ENCODE measurements around the gene CTNNB1. TPM values are rescaled to one million over a fixed set of nuclear protein-coding genes. Genes with fewer than 3 reads are reported as not detected.
A peak's percentile ranks its signal among the peaks of the same experiment; 100 is the strongest.

Gene CTNNB1
- total and polyA plus RNA-seq, 2 of the 13 experiments (the other 11 are each of a cell fraction or from before 2014, with no cell fraction given), result 398 to 489 TPM

- TF ChIP-seq, protein P1, sequence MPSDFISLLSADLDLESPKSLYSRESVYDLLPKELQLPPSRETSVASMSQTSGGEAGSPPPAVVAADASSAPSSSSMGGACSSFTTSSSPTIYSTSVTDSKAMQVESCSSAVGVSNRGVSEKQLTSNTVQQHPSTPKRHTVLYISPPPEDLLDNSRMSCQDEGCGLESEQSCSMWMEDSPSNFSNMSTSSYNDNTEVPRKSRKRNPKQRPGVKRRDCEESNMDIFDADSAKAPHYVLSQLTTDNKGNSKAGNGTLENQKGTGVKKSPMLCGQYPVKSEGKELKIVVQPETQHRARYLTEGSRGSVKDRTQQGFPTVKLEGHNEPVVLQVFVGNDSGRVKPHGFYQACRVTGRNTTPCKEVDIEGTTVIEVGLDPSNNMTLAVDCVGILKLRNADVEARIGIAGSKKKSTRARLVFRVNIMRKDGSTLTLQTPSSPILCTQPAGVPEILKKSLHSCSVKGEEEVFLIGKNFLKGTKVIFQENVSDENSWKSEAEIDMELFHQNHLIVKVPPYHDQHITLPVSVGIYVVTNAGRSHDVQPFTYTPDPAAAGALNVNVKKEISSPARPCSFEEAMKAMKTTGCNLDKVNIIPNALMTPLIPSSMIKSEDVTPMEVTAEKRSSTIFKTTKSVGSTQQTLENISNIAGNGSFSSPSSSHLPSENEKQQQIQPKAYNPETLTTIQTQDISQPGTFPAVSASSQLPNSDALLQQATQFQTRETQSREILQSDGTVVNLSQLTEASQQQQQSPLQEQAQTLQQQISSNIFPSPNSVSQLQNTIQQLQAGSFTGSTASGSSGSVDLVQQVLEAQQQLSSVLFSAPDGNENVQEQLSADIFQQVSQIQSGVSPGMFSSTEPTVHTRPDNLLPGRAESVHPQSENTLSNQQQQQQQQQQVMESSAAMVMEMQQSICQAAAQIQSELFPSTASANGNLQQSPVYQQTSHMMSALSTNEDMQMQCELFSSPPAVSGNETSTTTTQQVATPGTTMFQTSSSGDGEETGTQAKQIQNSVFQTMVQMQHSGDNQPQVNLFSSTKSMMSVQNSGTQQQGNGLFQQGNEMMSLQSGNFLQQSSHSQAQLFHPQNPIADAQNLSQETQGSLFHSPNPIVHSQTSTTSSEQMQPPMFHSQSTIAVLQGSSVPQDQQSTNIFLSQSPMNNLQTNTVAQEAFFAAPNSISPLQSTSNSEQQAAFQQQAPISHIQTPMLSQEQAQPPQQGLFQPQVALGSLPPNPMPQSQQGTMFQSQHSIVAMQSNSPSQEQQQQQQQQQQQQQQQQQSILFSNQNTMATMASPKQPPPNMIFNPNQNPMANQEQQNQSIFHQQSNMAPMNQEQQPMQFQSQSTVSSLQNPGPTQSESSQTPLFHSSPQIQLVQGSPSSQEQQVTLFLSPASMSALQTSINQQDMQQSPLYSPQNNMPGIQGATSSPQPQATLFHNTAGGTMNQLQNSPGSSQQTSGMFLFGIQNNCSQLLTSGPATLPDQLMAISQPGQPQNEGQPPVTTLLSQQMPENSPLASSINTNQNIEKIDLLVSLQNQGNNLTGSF (CRISPR knock-in tag; IDR thresholded peaks at IDR 0.05), result peak; percentile 86; the same call in 1 of the 2 replicates
- TF ChIP-seq HNRNPL (IDR thresholded peaks at IDR 0.05; ENCODE audit: low read depth, low read length), result no peak
- TF ChIP-seq JUN (CRISPR knock-in tag; IDR thresholded peaks at IDR 0.05), result peak; percentile 74; the same call in 1 of the 2 replicates
- TF ChIP-seq, protein P2, sequence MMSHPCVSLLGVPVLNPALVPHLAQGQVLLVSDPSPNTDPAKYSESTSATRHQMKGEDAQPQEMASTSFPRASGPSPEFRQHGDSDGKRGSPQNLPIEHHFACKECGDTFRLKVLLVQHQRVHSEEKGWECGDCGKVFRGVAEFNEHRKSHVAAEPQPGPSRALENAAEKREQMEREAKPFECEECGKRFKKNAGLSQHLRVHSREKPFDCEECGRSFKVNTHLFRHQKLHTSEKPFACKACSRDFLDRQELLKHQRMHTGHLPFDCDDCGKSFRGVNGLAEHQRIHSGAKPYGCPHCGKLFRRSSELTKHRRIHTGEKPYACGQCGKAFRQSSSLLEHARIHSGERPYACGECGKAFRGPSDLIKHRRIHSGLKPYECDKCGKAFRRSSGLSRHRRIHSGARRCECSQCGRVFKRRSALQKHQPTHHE (CRISPR knock-in tag; IDR thresholded peaks at IDR 0.05; ENCODE audit: borderline replicate concordance), result no peak
- peak; percentile 53; the same call in 1 of the 2 replicates for TF ChIP-seq ZNF720 (CRISPR knock-in tag; IDR thresholded peaks at IDR 0.05)
- TF ChIP-seq ZFP1 (CRISPR knock-in tag; IDR thresholded peaks at IDR 0.05), result peak; percentile 91
- TF ChIP-seq SALL1 (CRISPR knock-in tag; IDR thresholded peaks at IDR 0.05), result peak; percentile 96
- TF ChIP-seq STAT6 (CRISPR knock-in tag; IDR thresholded peaks at IDR 0.05; ENCODE audit: borderline replicate concordance), result no peak
- TF ChIP-seq SNAPC2 (CRISPR knock-in tag; IDR thresholded peaks at IDR 0.05), result no peak
- TF ChIP-seq, protein P3, sequence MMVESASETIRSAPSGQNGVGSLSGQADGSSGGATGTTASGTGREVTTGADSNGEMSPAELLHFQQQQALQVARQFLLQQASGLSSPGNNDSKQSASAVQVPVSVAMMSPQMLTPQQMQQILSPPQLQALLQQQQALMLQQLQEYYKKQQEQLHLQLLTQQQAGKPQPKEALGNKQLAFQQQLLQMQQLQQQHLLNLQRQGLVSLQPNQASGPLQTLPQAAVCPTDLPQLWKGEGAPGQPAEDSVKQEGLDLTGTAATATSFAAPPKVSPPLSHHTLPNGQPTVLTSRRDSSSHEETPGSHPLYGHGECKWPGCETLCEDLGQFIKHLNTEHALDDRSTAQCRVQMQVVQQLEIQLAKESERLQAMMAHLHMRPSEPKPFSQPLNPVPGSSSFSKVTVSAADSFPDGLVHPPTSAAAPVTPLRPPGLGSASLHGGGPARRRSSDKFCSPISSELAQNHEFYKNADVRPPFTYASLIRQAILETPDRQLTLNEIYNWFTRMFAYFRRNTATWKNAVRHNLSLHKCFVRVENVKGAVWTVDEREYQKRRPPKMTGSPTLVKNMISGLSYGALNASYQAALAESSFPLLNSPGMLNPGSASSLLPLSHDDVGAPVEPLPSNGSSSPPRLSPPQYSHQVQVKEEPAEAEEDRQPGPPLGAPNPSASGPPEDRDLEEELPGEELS (CRISPR knock-in tag; IDR thresholded peaks at IDR 0.05), result peak; percentile 69; the same call in 1 of the 2 replicates
- TF ChIP-seq ZFP37 (CRISPR knock-in tag; IDR thresholded peaks at IDR 0.05; ENCODE audit: borderline replicate concordance), result peak; percentile 81; the same call in 1 of the 2 replicates
- no peak for TF ChIP-seq ZNF17 (CRISPR knock-in tag; IDR thresholded peaks at IDR 0.05)
- peak; percentile 86; the same call in 1 of the 2 replicates for TF ChIP-seq ZNF138 (CRISPR knock-in tag; IDR thresholded peaks at IDR 0.05; ENCODE audit: low read depth)
- TF ChIP-seq ZNF879 (CRISPR knock-in tag; IDR thresholded peaks at IDR 0.05), result peak; percentile 94
- peak; percentile 89 for TF ChIP-seq HDAC2 (CRISPR knock-in tag; IDR thresholded peaks at IDR 0.05)
- peak; percentile 90; the same call in 1 of the 2 replicates for TF ChIP-seq ZNF792 (CRISPR knock-in tag; IDR thresholded peaks at IDR 0.05)
- TF ChIP-seq RBAK (CRISPR knock-in tag; IDR thresholded peaks at IDR 0.05), result no peak
- TF ChIP-seq TCF7L2 (IDR thresholded peaks at IDR 0.05; ENCODE audit: low read depth, low read length), result no peak
Measured at GRCh38 chr3:41198950-41199865, at the start of gene CTNNB1 (continued).

Data from HepG2 (cell line).